ENCODE results near the gene SGPL1. TPM values are rescaled to one million over a fixed set of nuclear protein-coding genes. Genes with fewer than 3 reads are reported as not detected.
A peak's percentile ranks its signal among the peaks of the same experiment; 100 is the strongest.
"Not testable (repeated sequence)": the region's sequence is repeated elsewhere in the genome, so short reads cannot be mapped to it uniquely, and the experiment has no call there.

Gene SGPL1
- total RNA-seq, 1 donor from 2014 or later, result 62.1 TPM

GRCh38 chr10:70906953-70907636 lies 91.3 kb downstream of the SGPL1 start:
- ATAC-seq, result no peak

- no peak for ATAC-seq
These were observed 92.1 kb downstream of the SGPL1 start for GRCh38 chr10:70907637-70908405.

- ATAC-seq, result no peak
These were observed 92.9 kb downstream of the SGPL1 start for GRCh38 chr10:70908406-70909296.

GRCh38 chr10:70909326-70909935 lies 93.7 kb downstream of the SGPL1 start:
- no peak for ATAC-seq

GRCh38 chr10:70910486-70911341 lies 95.0 kb downstream of the SGPL1 start:
- no peak for ATAC-seq

- ATAC-seq, result no peak
These were observed 95.6 kb downstream of the SGPL1 start for GRCh38 chr10:70911386-70911785.

GRCh38 chr10:70912556-70912955 lies 96.8 kb downstream of the SGPL1 start:
- ATAC-seq, result no peak

- ATAC-seq, result no peak
These were observed 97.6 kb downstream of the SGPL1 start for GRCh38 chr10:70913191-70913892.

- ATAC-seq, result no peak
These were observed 98.1 kb downstream of the SGPL1 start for GRCh38 chr10:70913893-70914240.

- ATAC-seq, result no peak
These were observed 98.6 kb downstream of the SGPL1 start for GRCh38 chr10:70914316-70914864.

- ATAC-seq, result no peak
These were observed 99.5 kb downstream of the SGPL1 start for GRCh38 chr10:70915206-70915605.

- no peak for ATAC-seq
These were observed 100.1 kb downstream of the SGPL1 start for GRCh38 chr10:70915806-70916205.

GRCh38 chr10:70916241-70916640 lies 100.5 kb downstream of the SGPL1 start:
- no peak for ATAC-seq

GRCh38 chr10:70917226-70917625 lies 101.5 kb downstream of the SGPL1 start:
- no peak for ATAC-seq

- no peak for ATAC-seq
These were observed 101.9 kb downstream of the SGPL1 start for GRCh38 chr10:70917635-70918034.

GRCh38 chr10:70918851-70919530 lies 103.2 kb downstream of the SGPL1 start:
- ATAC-seq, result no peak

- not testable (repeated sequence) for ATAC-seq
These were observed 104.2 kb downstream of the SGPL1 start for GRCh38 chr10:70919906-70920305.

- ATAC-seq, result peak; percentile 92
These were observed 104.8 kb downstream of the SGPL1 start for GRCh38 chr10:70920519-70920918.

GRCh38 chr10:70921285-70921684 lies 105.5 kb downstream of the SGPL1 start:
- ATAC-seq, result no peak

GRCh38 chr10:70923696-70924095 lies 107.9 kb downstream of the SGPL1 start:
- peak; percentile 66 for ATAC-seq
